HL-60 (cell line): ENCODE data around the gene MRPL58.

Experiments used
- DNase-seq, 2 experiments: peaks; one replicate each; pipeline ENCODE4 v3.0.0-alpha.2; 2010 to 2020; ENCODE audit warnings: low read depth in 1 of 2, low spot score in 1 of 2
- H3K27ac ChIP-seq: fragments of 250-450 bp; sonication (Bioruptor Pico); replicated peaks from 2 replicates; pipeline ENCODE4 v1.5.1; 2020; ENCODE audit warnings: mild to moderate bottlenecking, moderate library complexity
- H3K27me3 ChIP-seq: fragments of 250-450 bp; sonication (Bioruptor Pico); 2 replicates; pipeline ENCODE4 v1.5.1; 2021; ENCODE audit warnings: mild to moderate bottlenecking, moderate library complexity; ENCODE audit not compliant: insufficient read depth, poor library complexity, severe bottlenecking
- H3K4me3 ChIP-seq: replicated peaks from 2 replicates; pipeline ENCODE4 v1.5.1; 2011; ENCODE audit warnings: mild to moderate bottlenecking, control low read depth, low read length; ENCODE audit not compliant: insufficient read depth
- GABPA ChIP-seq: IDR thresholded peaks from 2 replicates; pipeline ENCODE4 v1.6.1; 2012; ENCODE audit warnings: low read depth
- POLR2AphosphoS5 ChIP-seq: IDR thresholded peaks from 2 replicates; pipeline ENCODE4 v1.6.1; 2012; ENCODE audit warnings: low read depth
- SPI1 ChIP-seq: IDR thresholded peaks from 2 replicates; pipeline ENCODE4 v1.6.1; 2012; ENCODE audit warnings: low read depth, mild to moderate bottlenecking, borderline replicate concordance
- TF ChIP-seq, protein P1 (sequence below): IDR thresholded peaks from one replicate; pipeline ENCODE4 v1.5.1; 2011; ENCODE audit warnings: low read length, control low read depth, inconsistent platforms; ENCODE audit not compliant: insufficient read depth
- TF ChIP-seq, protein P2 (sequence below): IDR thresholded peaks from 2 replicates; pipeline ENCODE4 v1.6.1; 2012; ENCODE audit warnings: low read depth; ENCODE audit not compliant: insufficient replicate concordance

MRPL58 gene

DNA sequence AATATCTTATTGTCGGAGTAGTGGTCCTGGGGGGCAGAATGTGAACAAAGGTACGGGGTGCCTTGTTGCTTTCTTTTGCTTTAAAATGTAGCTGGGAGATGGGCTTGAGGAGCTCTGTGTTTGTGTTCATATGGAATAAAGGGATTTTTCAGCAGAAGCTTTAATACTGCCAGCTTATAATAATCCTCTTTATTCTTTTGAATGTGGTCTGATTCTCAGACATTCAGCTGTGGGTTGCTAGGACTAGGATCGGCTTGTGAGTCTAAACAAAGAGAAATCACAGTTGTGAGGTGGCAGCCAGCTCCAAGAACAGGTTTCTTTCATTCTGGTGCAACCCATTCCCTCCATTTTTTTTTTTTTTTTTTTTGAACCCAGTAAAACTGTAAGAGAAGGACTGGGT, 7.2 kb downstream of the MRPL58 start:
- Histone ChIP-seq H3K27me3 (no peaks in the 10 kb centered on the region), H3K27ac (no peak overlapping the region), H3K4me3 (no peak overlapping the region)
- no peak for DNase-seq
- TF ChIP-seq POLR2AphosphoS5 (no peak), GABPA (no peak), SPI1 (no peak)
- TF ChIP-seq, protein P1, sequence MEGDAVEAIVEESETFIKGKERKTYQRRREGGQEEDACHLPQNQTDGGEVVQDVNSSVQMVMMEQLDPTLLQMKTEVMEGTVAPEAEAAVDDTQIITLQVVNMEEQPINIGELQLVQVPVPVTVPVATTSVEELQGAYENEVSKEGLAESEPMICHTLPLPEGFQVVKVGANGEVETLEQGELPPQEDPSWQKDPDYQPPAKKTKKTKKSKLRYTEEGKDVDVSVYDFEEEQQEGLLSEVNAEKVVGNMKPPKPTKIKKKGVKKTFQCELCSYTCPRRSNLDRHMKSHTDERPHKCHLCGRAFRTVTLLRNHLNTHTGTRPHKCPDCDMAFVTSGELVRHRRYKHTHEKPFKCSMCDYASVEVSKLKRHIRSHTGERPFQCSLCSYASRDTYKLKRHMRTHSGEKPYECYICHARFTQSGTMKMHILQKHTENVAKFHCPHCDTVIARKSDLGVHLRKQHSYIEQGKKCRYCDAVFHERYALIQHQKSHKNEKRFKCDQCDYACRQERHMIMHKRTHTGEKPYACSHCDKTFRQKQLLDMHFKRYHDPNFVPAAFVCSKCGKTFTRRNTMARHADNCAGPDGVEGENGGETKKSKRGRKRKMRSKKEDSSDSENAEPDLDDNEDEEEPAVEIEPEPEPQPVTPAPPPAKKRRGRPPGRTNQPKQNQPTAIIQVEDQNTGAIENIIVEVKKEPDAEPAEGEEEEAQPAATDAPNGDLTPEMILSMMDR: no peak
- TF ChIP-seq, protein P2, sequence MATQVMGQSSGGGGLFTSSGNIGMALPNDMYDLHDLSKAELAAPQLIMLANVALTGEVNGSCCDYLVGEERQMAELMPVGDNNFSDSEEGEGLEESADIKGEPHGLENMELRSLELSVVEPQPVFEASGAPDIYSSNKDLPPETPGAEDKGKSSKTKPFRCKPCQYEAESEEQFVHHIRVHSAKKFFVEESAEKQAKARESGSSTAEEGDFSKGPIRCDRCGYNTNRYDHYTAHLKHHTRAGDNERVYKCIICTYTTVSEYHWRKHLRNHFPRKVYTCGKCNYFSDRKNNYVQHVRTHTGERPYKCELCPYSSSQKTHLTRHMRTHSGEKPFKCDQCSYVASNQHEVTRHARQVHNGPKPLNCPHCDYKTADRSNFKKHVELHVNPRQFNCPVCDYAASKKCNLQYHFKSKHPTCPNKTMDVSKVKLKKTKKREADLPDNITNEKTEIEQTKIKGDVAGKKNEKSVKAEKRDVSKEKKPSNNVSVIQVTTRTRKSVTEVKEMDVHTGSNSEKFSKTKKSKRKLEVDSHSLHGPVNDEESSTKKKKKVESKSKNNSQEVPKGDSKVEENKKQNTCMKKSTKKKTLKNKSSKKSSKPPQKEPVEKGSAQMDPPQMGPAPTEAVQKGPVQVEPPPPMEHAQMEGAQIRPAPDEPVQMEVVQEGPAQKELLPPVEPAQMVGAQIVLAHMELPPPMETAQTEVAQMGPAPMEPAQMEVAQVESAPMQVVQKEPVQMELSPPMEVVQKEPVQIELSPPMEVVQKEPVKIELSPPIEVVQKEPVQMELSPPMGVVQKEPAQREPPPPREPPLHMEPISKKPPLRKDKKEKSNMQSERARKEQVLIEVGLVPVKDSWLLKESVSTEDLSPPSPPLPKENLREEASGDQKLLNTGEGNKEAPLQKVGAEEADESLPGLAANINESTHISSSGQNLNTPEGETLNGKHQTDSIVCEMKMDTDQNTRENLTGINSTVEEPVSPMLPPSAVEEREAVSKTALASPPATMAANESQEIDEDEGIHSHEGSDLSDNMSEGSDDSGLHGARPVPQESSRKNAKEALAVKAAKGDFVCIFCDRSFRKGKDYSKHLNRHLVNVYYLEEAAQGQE: no peak

DNA sequence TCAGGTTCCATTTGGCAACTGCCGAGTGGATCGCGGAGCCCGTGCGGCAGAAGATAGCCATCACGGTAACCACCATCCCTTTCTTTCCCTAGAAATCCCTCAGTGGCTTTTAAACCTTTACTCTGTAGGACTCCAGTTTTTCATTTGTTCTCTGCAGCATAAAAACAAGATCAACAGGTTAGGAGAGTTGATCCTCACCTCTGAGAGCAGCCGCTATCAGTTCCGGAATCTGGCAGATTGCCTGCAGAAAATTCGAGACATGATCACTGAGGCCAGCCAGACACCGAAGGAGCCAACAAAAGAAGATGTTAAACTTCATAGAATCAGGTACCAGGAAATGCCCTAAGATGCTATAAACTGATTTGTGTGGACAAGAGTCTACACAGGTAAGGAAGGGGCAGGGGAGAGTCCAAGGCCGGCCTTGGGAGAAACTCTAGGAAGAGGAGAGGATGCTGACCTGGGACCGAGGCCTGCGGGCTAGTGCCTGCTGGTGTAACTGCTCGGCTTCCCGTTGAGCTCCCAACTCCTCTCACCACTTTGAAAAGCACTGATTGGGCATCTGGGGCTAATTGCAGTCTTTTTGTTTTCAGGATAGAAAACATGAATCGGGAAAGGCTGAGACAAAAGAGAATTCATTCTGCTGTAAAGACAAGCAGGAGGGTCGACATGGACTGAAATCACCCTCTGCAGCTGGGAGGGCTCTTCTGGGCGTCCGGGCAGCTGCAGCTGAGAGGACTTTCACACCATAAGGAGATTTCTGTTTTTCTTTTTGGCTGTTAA, 8.1 kb downstream of the MRPL58 start:
- no peak overlapping the region for H3K4me3 ChIP-seq
- no peak for DNase-seq
- no peak overlapping the region for H3K27ac ChIP-seq
- no peaks in the 10 kb centered on the region for H3K27me3 ChIP-seq
- no peak for TF ChIP-seq POLR2AphosphoS5
- no peak for TF ChIP-seq GABPA
- TF ChIP-seq, protein P1: no peak
- TF ChIP-seq SPI1: no peak
- TF ChIP-seq, protein P2: no peak

DNA sequence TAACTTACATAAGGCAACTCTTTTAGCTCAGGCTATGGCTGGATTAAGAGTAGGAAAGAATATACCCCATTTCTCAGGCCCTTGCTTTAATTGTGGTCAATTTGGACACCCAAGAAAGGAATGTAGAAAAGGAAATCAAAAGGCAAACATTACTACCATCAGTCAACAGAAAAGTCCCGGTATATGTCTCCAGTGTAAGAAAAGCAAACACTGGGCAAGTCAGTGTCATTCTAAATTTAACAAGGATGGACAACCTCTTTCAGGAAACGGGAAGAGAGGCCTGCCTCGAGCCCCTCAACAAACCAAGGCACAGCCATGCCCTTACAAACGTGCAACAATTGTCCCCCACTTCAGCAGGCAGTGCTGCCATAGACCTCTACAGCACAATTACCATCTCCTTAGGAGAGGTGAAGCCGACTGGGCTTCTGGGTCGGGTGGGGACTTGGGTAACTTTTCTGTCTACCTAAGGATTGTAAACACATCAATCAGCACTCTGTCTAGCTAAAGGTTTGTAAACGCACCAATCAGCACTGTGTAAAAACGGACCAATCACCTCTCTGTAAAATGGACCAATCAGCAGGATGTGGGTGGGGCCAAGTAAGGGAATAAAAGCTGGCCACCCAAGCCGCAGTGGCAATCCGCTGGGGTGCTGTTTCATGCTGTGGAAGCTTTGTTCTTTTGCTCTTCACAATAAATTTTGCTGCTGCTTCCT, 12.4 kb downstream of the MRPL58 start:
- peak overlapping the region; percentile 59 for H3K27ac ChIP-seq
- peak in 1 of 2 experiments; percentile 77 for DNase-seq
- H3K27me3 ChIP-seq: no peaks in the 10 kb centered on the region
- peak; percentile 84; the same call in 1 of the 2 replicates for TF ChIP-seq POLR2AphosphoS5
- TF ChIP-seq, protein P2: no peak
- H3K4me3 ChIP-seq: no peak overlapping the region
